Liver (tissue), 9 donors: ENCODE results near the gene SLC5A6. TPM values are rescaled to one million over a fixed set of nuclear protein-coding genes. Genes with fewer than 3 reads are reported as not detected.

ENCODE experiments used
- DNase-seq: peaks from one replicate; pipeline ENCODE4 v3.0.0-alpha.2; 2017; ENCODE audit warnings: low spot score
- H3K27ac ChIP-seq, 2 donors: one replicate each; pipeline ENCODE4 v1.7.0; 2013; ENCODE audit warnings: inconsistent platforms in 2 of 2, low read length in 2 of 2, control low read depth in 1 of 2, low read depth in 1 of 2, mild to moderate bottlenecking in 1 of 2
- H3K27me3 ChIP-seq, 4 donors: one replicate each; pipeline versions ENCODE4 v1.6.1 to v1.7.0; 2013; ENCODE audit warnings: low read length in 3 of 4, inconsistent platforms in 1 of 4, mild to moderate bottlenecking in 1 of 4, moderate library complexity in 1 of 4; ENCODE audit not compliant: control insufficient read depth in 4 of 4, insufficient read depth in 4 of 4
- H3K36me3 ChIP-seq, 4 donors: one replicate each; pipeline versions ENCODE4 v1.6.1 to v1.7.0; 2013; ENCODE audit warnings: low read length in 3 of 4, mild to moderate bottlenecking in 3 of 4, low read depth in 1 of 4, moderate library complexity in 1 of 4; ENCODE audit not compliant: control insufficient read depth in 4 of 4, insufficient read depth in 3 of 4
- H3K4me1 ChIP-seq, 4 donors: one replicate each; pipeline versions ENCODE4 v1.6.1 to v1.7.0; 2013; ENCODE audit warnings: low read length in 3 of 4, mild to moderate bottlenecking in 3 of 4, moderate library complexity in 1 of 4; ENCODE audit not compliant: control insufficient read depth in 4 of 4, insufficient read depth in 4 of 4
- H3K4me3 ChIP-seq, 3 donors: one replicate each; pipeline versions ENCODE4 v1.6.1 to v1.7.0; 2013; ENCODE audit warnings: low read length in 3 of 3, control low read depth in 1 of 3, low read depth in 1 of 3, mild to moderate bottlenecking in 1 of 3
- H3K9ac ChIP-seq, 2 donors: one replicate each; pipeline ENCODE4 v1.7.0; 2013; ENCODE audit warnings: low read length in 2 of 2, mild to moderate bottlenecking in 2 of 2, moderate library complexity in 2 of 2, control low read depth in 1 of 2, low read depth in 1 of 2
- H3K9me3 ChIP-seq, 4 donors: one replicate each; pipeline versions ENCODE4 v1.6.1 to v1.7.0; 2013; ENCODE audit warnings: low read length in 3 of 4; ENCODE audit not compliant: control insufficient read depth in 4 of 4
- EGR1 ChIP-seq, 2 donors: IDR thresholded peaks; 2 replicates each; pipeline ENCODE4 v1.6.1; 2016 to 2018; ENCODE audit warnings: antibody characterized with exemption in 2 of 2, low read depth in 2 of 2
- FOXA1 ChIP-seq: IDR thresholded peaks from 2 replicates; pipeline ENCODE4 v1.6.1; 2016; ENCODE audit warnings: antibody characterized with exemption
- FOXA2 ChIP-seq: IDR thresholded peaks from 2 replicates; pipeline ENCODE4 v1.6.1; 2016; ENCODE audit warnings: antibody characterized with exemption
- GABPA ChIP-seq, 2 donors: IDR thresholded peaks in 1 of 2; conservative IDR thresholded peaks in 1 of 2; 2 replicates each; pipeline ENCODE4 v1.6.1; 2016; ENCODE audit warnings: antibody characterized with exemption in 2 of 2, mild to moderate bottlenecking in 1 of 2, moderate library complexity in 1 of 2
- HNF4A ChIP-seq, 2 donors: conservative IDR thresholded peaks; 2 replicates each; pipeline ENCODE4 v1.6.1; 2016; ENCODE audit warnings: antibody characterized with exemption in 2 of 2, mild to moderate bottlenecking in 2 of 2
- HNF4G ChIP-seq: IDR thresholded peaks from 2 replicates; pipeline ENCODE4 v1.6.1; 2016; ENCODE audit warnings: antibody characterized with exemption
- JUND ChIP-seq, 2 donors: IDR thresholded peaks; 2 replicates each; pipeline ENCODE4 v1.6.1; 2016; ENCODE audit warnings: antibody characterized with exemption in 2 of 2
- NR2F2 ChIP-seq: IDR thresholded peaks from 2 replicates; pipeline ENCODE4 v1.6.1; 2016; ENCODE audit warnings: antibody characterized with exemption
- RAD21 ChIP-seq, 2 donors: IDR thresholded peaks; 2 replicates each; pipeline ENCODE4 v1.6.1; 2016; ENCODE audit warnings: antibody characterized with exemption in 2 of 2, mild to moderate bottlenecking in 2 of 2
- RXRA ChIP-seq, 2 donors: IDR thresholded peaks; 2 replicates each; pipeline ENCODE4 v1.6.1; 2017 to 2018; ENCODE audit warnings: antibody characterized with exemption in 2 of 2, mild to moderate bottlenecking in 1 of 2
- TAF1 ChIP-seq: conservative IDR thresholded peaks from 2 replicates; pipeline ENCODE4 v1.6.1; 2016; ENCODE audit warnings: antibody characterized with exemption, mild to moderate bottlenecking
- YY1 ChIP-seq: IDR thresholded peaks from 2 replicates; pipeline ENCODE4 v1.6.1; 2016; ENCODE audit warnings: antibody characterized with exemption, mild to moderate bottlenecking
- WGBS: extraction: QIAGEN DNeasy Blood & Tissue Kit; methylation state at CpG from one replicate; pipeline ENCODE4 v1.1.7; 2013; 5-methylcytosine and 5-hydroxymethylcytosine counted together
- polyA plus RNA-seq, 2 donors: library from polyadenylated mRNA; stranded (reverse) in 1 of 2; unstranded in 1 of 2; fragments of 200-250 nt in 1 of 2; fragments of >200 nt in 1 of 2; fragmentation: Nextera tagmentation in 1 of 2; extraction: Ambion mirVana in 1 of 2; gene quantifications; one replicate each; pipeline versions ENCODE4 v1.2.1 to v1.2.3, GENCODE V29; 2013 to 2015
- total RNA-seq, 2 donors: library from RNA; depleted of rRNA; stranded (reverse); fragments of >200 nt; gene quantifications; one replicate each; pipeline ENCODE4 v1.2.3, GENCODE V29; 2014
- TF ChIP-seq, protein P1 (sequence below): IDR thresholded peaks from 2 replicates; pipeline ENCODE4 v1.6.1; 2016; ENCODE audit warnings: antibody characterized with exemption
- TF ChIP-seq, protein P2 (sequence below): IDR thresholded peaks from 2 replicates; pipeline ENCODE4 v1.6.1; 2016; ENCODE audit warnings: antibody characterized with exemption
- TF ChIP-seq, protein P3 (sequence below): IDR thresholded peaks from 2 replicates; pipeline ENCODE4 v1.6.1; 2016; ENCODE audit warnings: antibody characterized with exemption, mild to moderate bottlenecking
- donor health status: healthy.
- donor health status: healthy.
- donor health status: healthy.
- donor health status: healthy.
- donor health status: healthy.

The SLC5A6 gene
- total and polyA plus RNA-seq, 4 donors = 12.5 to 217 (median 73.0) TPM

DNA sequence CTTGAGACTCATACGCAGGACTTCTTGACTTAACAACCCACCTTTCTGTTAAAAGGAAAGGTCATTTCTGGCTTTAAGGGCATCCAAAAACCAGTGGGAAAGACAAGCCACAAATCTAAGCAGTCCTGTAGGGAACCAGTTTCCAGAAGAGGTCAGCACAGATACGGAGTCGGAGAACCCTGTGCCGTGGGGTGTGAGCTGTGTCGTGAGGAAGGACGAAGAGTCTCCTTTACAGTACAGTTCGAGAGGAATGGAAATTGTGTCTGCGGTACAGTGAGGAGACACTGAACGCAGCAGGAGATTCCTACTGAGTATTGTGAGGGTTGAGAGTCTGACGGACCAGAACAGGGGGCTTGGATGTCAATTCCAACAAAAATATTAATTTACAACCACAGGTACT, 33.0 kb upstream of the SLC5A6 start:
- H3K36me3 ChIP-seq = peaks cover 20 to 44% (median 38%) of the 10 kb centered on the region in 4 donors
- DNase-seq = no peak
- 91% methylated on average over 10 of the region's 10 CpGs for WGBS
- H3K4me1 ChIP-seq = peaks cover 0 to 5% (median 2%) of the 10 kb centered on the region in 4 donors
- H3K4me3 ChIP-seq = no peak overlapping the region
- TF ChIP-seq, protein P1, sequence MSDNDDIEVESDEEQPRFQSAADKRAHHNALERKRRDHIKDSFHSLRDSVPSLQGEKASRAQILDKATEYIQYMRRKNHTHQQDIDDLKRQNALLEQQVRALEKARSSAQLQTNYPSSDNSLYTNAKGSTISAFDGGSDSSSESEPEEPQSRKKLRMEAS = no peak
- TF ChIP-seq RXRA (IDR thresholded peaks at IDR 0.05) (no peak), YY1 (no peak), HNF4A (conservative IDR thresholded peaks at IDR 0.05) (no peak), FOXA2 (no peak), JUND (IDR thresholded peaks at IDR 0.05) (no peak), FOXA1 (no peak), GABPA (IDR thresholded peaks at IDR 0.05 in 1 of 2, conservative IDR thresholded peaks at IDR 0.05 in 1 of 2) (no peak), RAD21 (IDR thresholded peaks at IDR 0.05) (no peak), EGR1 (IDR thresholded peaks at IDR 0.05; ENCODE audit: low read depth in 2 of 2) (no peak)
- TF ChIP-seq, protein P2, sequence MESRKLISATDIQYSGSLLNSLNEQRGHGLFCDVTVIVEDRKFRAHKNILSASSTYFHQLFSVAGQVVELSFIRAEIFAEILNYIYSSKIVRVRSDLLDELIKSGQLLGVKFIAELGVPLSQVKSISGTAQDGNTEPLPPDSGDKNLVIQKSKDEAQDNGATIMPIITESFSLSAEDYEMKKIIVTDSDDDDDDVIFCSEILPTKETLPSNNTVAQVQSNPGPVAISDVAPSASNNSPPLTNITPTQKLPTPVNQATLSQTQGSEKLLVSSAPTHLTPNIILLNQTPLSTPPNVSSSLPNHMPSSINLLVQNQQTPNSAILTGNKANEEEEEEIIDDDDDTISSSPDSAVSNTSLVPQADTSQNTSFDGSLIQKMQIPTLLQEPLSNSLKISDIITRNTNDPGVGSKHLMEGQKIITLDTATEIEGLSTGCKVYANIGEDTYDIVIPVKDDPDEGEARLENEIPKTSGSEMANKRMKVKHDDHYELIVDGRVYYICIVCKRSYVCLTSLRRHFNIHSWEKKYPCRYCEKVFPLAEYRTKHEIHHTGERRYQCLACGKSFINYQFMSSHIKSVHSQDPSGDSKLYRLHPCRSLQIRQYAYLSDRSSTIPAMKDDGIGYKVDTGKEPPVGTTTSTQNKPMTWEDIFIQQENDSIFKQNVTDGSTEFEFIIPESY = no peak
- TF ChIP-seq, protein P3, sequence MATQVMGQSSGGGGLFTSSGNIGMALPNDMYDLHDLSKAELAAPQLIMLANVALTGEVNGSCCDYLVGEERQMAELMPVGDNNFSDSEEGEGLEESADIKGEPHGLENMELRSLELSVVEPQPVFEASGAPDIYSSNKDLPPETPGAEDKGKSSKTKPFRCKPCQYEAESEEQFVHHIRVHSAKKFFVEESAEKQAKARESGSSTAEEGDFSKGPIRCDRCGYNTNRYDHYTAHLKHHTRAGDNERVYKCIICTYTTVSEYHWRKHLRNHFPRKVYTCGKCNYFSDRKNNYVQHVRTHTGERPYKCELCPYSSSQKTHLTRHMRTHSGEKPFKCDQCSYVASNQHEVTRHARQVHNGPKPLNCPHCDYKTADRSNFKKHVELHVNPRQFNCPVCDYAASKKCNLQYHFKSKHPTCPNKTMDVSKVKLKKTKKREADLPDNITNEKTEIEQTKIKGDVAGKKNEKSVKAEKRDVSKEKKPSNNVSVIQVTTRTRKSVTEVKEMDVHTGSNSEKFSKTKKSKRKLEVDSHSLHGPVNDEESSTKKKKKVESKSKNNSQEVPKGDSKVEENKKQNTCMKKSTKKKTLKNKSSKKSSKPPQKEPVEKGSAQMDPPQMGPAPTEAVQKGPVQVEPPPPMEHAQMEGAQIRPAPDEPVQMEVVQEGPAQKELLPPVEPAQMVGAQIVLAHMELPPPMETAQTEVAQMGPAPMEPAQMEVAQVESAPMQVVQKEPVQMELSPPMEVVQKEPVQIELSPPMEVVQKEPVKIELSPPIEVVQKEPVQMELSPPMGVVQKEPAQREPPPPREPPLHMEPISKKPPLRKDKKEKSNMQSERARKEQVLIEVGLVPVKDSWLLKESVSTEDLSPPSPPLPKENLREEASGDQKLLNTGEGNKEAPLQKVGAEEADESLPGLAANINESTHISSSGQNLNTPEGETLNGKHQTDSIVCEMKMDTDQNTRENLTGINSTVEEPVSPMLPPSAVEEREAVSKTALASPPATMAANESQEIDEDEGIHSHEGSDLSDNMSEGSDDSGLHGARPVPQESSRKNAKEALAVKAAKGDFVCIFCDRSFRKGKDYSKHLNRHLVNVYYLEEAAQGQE = no peak
- no peaks in the 10 kb centered on the region for H3K27me3 ChIP-seq
- no peak overlapping the region for H3K27ac ChIP-seq
- no peak overlapping the region for H3K9ac ChIP-seq
- no peaks in the 10 kb centered on the region for H3K9me3 ChIP-seq

DNA sequence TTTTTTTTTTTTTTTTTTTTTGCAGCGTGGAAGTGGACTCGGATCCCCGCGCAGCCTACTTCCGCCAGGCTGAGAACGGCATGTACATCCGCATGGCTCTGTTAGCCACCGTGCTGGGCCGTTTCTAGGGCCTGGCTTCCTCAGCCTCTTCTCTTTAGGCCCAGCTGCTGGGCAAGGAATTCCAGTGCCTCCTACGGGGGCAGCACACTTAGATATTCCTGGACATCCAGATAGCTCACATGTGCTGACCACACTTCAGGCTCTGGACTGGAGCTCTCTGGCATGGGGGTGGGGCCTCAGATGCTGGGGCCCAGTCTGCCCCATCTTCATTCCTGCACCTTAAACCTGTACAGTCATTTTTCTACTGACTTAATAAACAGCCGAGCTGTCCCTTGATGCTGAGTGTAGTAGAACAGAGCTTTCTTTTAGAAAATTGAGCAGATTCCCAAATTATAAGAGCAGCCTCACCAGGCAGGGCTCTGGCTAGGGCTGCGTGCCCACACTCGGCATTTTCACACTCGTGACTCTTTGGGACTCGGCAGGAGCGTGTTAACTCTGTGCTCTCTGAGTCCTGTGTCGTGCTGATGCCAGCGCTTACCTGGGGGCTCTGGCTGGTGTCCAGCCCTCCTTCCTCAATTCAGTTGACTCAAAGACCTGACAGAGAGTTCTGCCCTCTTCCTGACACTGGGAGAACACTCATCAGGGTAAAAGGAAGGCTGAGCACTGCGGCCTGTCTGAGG, 31.5 kb upstream of the SLC5A6 start:
- Histone ChIP-seq H3K36me3 (peaks cover 23 to 58% (median 48%) of the 10 kb centered on the region in 4 donors), H3K9ac (no peak overlapping the region), H3K27ac (no peak overlapping the region), H3K4me3 (no peak overlapping the region), H3K27me3 (no peaks in the 10 kb centered on the region), H3K9me3 (no peaks in the 10 kb centered on the region), H3K4me1 (no peaks in the 10 kb centered on the region)
- no peak for DNase-seq
- WGBS = 95% methylated on average over 19 of the region's 19 CpGs
- TF ChIP-seq FOXA1 (no peak), HNF4G (no peak), TAF1 (no peak), NR2F2 (no peak), RXRA (IDR thresholded peaks at IDR 0.05) (no peak), RAD21 (IDR thresholded peaks at IDR 0.05) (no peak)
- TF ChIP-seq, protein P1 = no peak
